HL-60 (cell line): ENCODE results near the gene TBC1D4.

Experiments
- DNase-seq, 2 experiments: peaks; one replicate each; pipeline ENCODE4 v3.0.0-alpha.2; 2010 to 2020; ENCODE audit warnings: low read depth in 1 of 2, low spot score in 1 of 2
- H3K27ac ChIP-seq: fragments of 250-450 bp; sonication (Bioruptor Pico); replicated peaks from 2 replicates; pipeline ENCODE4 v1.5.1; 2020; ENCODE audit warnings: mild to moderate bottlenecking, moderate library complexity
- H3K27me3 ChIP-seq: fragments of 250-450 bp; sonication (Bioruptor Pico); 2 replicates; pipeline ENCODE4 v1.5.1; 2021; ENCODE audit warnings: mild to moderate bottlenecking, moderate library complexity; ENCODE audit not compliant: insufficient read depth, poor library complexity, severe bottlenecking
- H3K4me3 ChIP-seq: replicated peaks from 2 replicates; pipeline ENCODE4 v1.5.1; 2011; ENCODE audit warnings: mild to moderate bottlenecking, control low read depth, low read length; ENCODE audit not compliant: insufficient read depth
- CTCF ChIP-seq: IDR thresholded peaks from one replicate; pipeline ENCODE4 v1.5.1; 2011; ENCODE audit warnings: low read length, control low read depth, inconsistent platforms; ENCODE audit not compliant: insufficient read depth
- GABPA ChIP-seq: IDR thresholded peaks from 2 replicates; pipeline ENCODE4 v1.6.1; 2012; ENCODE audit warnings: low read depth
- POLR2AphosphoS5 ChIP-seq: IDR thresholded peaks from 2 replicates; pipeline ENCODE4 v1.6.1; 2012; ENCODE audit warnings: low read depth
- REST ChIP-seq: IDR thresholded peaks from 2 replicates; pipeline ENCODE4 v1.6.1; 2012; ENCODE audit warnings: low read depth; ENCODE audit not compliant: insufficient replicate concordance
- SPI1 ChIP-seq: IDR thresholded peaks from 2 replicates; pipeline ENCODE4 v1.6.1; 2012; ENCODE audit warnings: low read depth, mild to moderate bottlenecking, borderline replicate concordance

Gene TBC1D4

GRCh38 chr13:75482820-75483079, 781 bp upstream of the TBC1D4 start:
- no peak for DNase-seq
- Histone ChIP-seq H3K4me3 (peak overlapping the region; percentile 63; the same call in 1 of the 2 replicates), H3K27me3 (no peaks in the 10 kb centered on the region), H3K27ac (no peak overlapping the region; the same call in 1 of the 2 replicates)
- TF ChIP-seq GABPA, result no peak
- no peak for TF ChIP-seq REST
- TF ChIP-seq POLR2AphosphoS5, result no peak
- TF ChIP-seq CTCF, result no peak
- TF ChIP-seq SPI1, result no peak

GRCh38 chr13:75481176-75482069, 546 bp downstream of the TBC1D4 start:
- no peaks in the 10 kb centered on the region for H3K27me3 ChIP-seq
- H3K27ac ChIP-seq, result no peak overlapping the region
- TF ChIP-seq POLR2AphosphoS5 (0 out of 2 replicates have a peak, but pooled peaks have one; percentile 4), GABPA (no peak), CTCF (no peak)
- DNase-seq, result peak in 1 of 2 experiments; percentile 17
- peak overlapping the region; percentile 63 for H3K4me3 ChIP-seq

GRCh38 chr13:75480671-75481175, 1.2 kb downstream of the TBC1D4 start:
- TF ChIP-seq GABPA (no peak), POLR2AphosphoS5 (peak; percentile 37; the same call in 1 of the 2 replicates)
- no peak overlapping the region for H3K27ac ChIP-seq
- peak in 1 of 2 experiments; percentile 58 for DNase-seq

GRCh38 chr13:75479102-75479740, 2.7 kb downstream of the TBC1D4 start:
- TF ChIP-seq REST, result no peak
- TF ChIP-seq SPI1, result peak; percentile 14; the same call in 1 of the 2 replicates
- H3K27me3 ChIP-seq, result no peaks in the 10 kb centered on the region
- no peak overlapping the region for H3K27ac ChIP-seq
- DNase-seq, result no peak
- H3K4me3 ChIP-seq, result no peak overlapping the region

More at GRCh38 chr13:75480671-75481175, 1.2 kb downstream of the TBC1D4 start:
- Histone ChIP-seq H3K27me3 (no peaks in the 10 kb centered on the region), H3K4me3 (peak overlapping the region; percentile 63)
